Rectal smooth muscle tissue (tissue), 1 donor: ENCODE measurements around the gene BCL6.
"Not testable (repeated sequence)": the region's sequence is repeated elsewhere in the genome, so short reads cannot be mapped to it uniquely, and the experiment has no call there.

ENCODE experiments used
- H3K27ac ChIP-seq: one replicate; pipeline ENCODE4 v1.7.0; 2013; ENCODE audit warnings: low read depth, low read length, inconsistent platforms
- H3K27me3 ChIP-seq: one replicate; pipeline ENCODE4 v1.7.0; 2013; ENCODE audit warnings: low read length; ENCODE audit not compliant: control insufficient read depth, insufficient read depth
- H3K36me3 ChIP-seq: one replicate; pipeline ENCODE4 v1.7.0; 2013; ENCODE audit warnings: low read length; ENCODE audit not compliant: control insufficient read depth, insufficient read depth
- H3K4me1 ChIP-seq: one replicate; pipeline ENCODE4 v1.7.0; 2013; ENCODE audit warnings: low read length; ENCODE audit not compliant: control insufficient read depth, insufficient read depth
- H3K4me3 ChIP-seq: one replicate; pipeline ENCODE4 v1.7.0; 2013; ENCODE audit warnings: low read length
- H3K9ac ChIP-seq: one replicate; pipeline ENCODE4 v1.7.0; 2013; ENCODE audit warnings: low read length

The BCL6 gene

GRCh38 chr3:187694801-187695200 lies 50.5 kb downstream of the BCL6 start:
- Histone ChIP-seq H3K27ac (no peak overlapping the region), H3K4me3 (no peak overlapping the region), H3K4me1 (no peaks in the 10 kb centered on the region), H3K36me3 (no peaks in the 10 kb centered on the region), H3K27me3 (no peaks in the 10 kb centered on the region), H3K9ac (no peak overlapping the region)

- H3K36me3 ChIP-seq, result no peaks in the 10 kb centered on the region
- H3K27ac ChIP-seq, result no peak overlapping the region
- no peak overlapping the region for H3K9ac ChIP-seq
- no peaks in the 10 kb centered on the region for H3K4me1 ChIP-seq
- no peak overlapping the region for H3K4me3 ChIP-seq
- no peaks in the 10 kb centered on the region for H3K27me3 ChIP-seq
These were observed 51.8 kb downstream of the BCL6 start for GRCh38 chr3:187693431-187693830.

- Histone ChIP-seq H3K27me3 (no peaks in the 10 kb centered on the region), H3K36me3 (no peaks in the 10 kb centered on the region), H3K4me3 (no peak overlapping the region), H3K4me1 (no peaks in the 10 kb centered on the region), H3K9ac (no peak overlapping the region), H3K27ac (no peak overlapping the region)
These were observed 55.3 kb downstream of the BCL6 start for GRCh38 chr3:187689984-187690383.

GRCh38 chr3:187686621-187687273 lies 58.5 kb downstream of the BCL6 start:
- Histone ChIP-seq H3K4me3 (no peak overlapping the region), H3K4me1 (no peaks in the 10 kb centered on the region), H3K36me3 (no peaks in the 10 kb centered on the region), H3K27me3 (no peaks in the 10 kb centered on the region), H3K9ac (no peak overlapping the region), H3K27ac (no peak overlapping the region)

- Histone ChIP-seq H3K36me3 (no peaks in the 10 kb centered on the region), H3K4me1 (no peaks in the 10 kb centered on the region), H3K27ac (no peak overlapping the region)
These were observed 59.3 kb downstream of the BCL6 start for GRCh38 chr3:187685948-187686347.

DNA sequence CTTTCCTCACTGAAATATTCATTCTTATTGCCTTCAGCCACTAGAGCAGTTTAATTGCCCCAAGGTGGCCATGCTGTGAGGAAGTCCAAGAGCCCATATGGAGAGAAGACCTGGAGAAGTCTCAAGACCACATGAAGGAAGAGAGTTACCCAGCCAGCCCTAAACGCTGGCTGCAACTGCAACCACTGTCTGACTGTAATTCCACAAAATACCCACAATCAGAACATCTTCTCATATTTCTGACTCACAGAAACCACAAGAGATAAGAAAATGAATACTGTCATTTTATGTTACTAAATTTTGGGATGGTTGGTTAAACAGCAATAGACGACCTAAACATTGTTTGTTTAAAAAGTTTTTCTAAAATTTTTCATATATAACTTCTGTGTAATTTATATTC lies 60.4 kb downstream of the BCL6 start:
- H3K4me3 ChIP-seq, result no peak overlapping the region
- no peaks in the 10 kb centered on the region for H3K4me1 ChIP-seq
- no peak overlapping the region for H3K9ac ChIP-seq
- H3K27me3 ChIP-seq, result no peaks in the 10 kb centered on the region
- H3K27ac ChIP-seq, result no peak overlapping the region
- no peaks in the 10 kb centered on the region for H3K36me3 ChIP-seq

More at GRCh38 chr3:187685948-187686347, 59.3 kb downstream of the BCL6 start:
- Histone ChIP-seq H3K4me3 (no peak overlapping the region), H3K9ac (no peak overlapping the region), H3K27me3 (no peaks in the 10 kb centered on the region)

DNA sequence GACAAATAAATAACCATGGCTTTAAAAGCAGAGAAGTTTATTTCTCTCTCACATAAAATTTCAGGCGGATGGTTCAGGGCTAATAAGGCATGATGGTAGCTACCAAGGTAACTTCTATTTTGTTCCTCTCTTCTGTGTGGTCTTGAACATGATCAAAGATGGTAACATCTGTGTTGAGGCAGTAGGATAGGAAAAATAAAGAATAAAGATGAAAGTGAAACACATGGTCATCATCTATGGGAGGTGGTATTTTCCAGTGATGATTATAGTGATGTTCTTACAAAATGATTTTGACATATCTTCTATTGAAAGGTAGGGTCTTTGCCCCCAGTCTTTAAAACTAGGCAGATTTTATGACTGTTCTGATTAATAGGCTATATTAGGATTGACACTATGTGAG lies 60.8 kb downstream of the BCL6 start:
- Histone ChIP-seq H3K4me1 (no peaks in the 10 kb centered on the region), H3K36me3 (no peaks in the 10 kb centered on the region), H3K27ac (no peak overlapping the region), H3K4me3 (no peak overlapping the region), H3K27me3 (no peaks in the 10 kb centered on the region), H3K9ac (no peak overlapping the region)

GRCh38 chr3:187681756-187682155 lies 63.5 kb downstream of the BCL6 start:
- H3K27me3 ChIP-seq, H3K9ac ChIP-seq, H3K27ac ChIP-seq, H3K4me1 ChIP-seq, H3K36me3 ChIP-seq, H3K4me3 ChIP-seq: not testable (repeated sequence)

DNA sequence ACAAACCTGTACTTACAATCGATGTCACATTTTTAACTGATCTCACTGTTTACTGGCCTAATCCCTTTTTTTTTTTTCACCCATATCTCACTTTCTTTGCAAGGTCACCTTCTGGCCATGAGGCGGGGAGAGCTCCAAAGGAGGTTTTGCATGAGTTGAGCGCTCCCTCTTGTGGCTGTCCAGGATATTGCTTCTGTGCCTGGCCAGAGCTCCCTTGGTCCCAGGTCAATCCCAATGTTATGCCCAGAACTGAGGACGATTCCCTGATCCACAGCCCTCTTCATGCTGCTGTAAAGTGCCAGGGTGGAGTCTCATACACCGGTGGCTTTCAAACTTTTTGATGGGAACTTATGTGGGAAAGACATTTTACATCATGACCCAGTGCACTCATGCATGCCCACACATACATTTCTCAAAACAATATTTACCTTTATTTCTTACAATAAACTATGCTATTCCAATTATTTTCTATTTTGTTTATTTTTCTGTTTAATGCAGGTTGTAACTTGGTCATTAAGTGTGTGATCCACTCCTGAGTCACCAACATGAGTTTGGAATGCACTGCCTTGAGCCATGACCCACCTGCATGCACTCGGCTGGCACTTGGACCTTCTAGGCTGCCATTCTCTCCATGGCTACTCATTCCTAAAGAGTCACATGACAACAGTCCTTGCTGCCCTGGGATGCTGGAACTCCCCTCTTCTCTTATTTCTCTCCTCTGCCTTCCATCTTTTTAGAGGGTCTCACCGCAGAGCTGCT lies 65.5 kb downstream of the BCL6 start:
- H3K9ac ChIP-seq, result no peak overlapping the region
- no peak overlapping the region for H3K27ac ChIP-seq
- H3K36me3 ChIP-seq, result no peaks in the 10 kb centered on the region
- no peaks in the 10 kb centered on the region for H3K27me3 ChIP-seq
- H3K4me1 ChIP-seq, result no peaks in the 10 kb centered on the region
- no peak overlapping the region for H3K4me3 ChIP-seq

- Histone ChIP-seq H3K9ac (no peak overlapping the region), H3K4me1 (no peaks in the 10 kb centered on the region), H3K4me3 (no peak overlapping the region), H3K27me3 (no peaks in the 10 kb centered on the region), H3K36me3 (no peaks in the 10 kb centered on the region), H3K27ac (no peak overlapping the region)
These were observed 66.5 kb downstream of the BCL6 start for GRCh38 chr3:187678726-187679268.

DNA sequence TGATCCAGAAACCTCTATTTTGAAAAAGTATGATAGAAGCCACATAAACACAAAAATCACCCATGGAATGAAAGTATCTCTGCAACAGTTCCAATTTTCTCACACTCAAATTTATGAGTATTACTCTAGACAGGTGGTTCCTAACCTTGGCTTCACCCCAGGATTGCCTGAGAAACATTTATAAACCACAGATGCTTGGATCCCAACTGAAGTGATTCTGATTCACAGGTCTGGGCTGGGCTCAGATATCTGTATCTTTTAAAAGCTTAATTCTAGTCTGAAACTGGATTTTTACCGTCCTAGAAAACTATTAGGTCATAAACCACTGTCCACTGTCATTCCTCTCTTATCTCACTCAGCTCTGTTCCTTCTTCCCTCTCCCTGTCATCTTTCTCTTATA lies 67.7 kb downstream of the BCL6 start:
- Histone ChIP-seq H3K4me1 (no peaks in the 10 kb centered on the region), H3K9ac (no peak overlapping the region), H3K4me3 (no peak overlapping the region), H3K36me3 (no peaks in the 10 kb centered on the region), H3K27me3 (no peaks in the 10 kb centered on the region), H3K27ac (no peak overlapping the region)

- H3K27me3 ChIP-seq, result peaks cover 4% of the 10 kb centered on the region
- no peak overlapping the region for H3K9ac ChIP-seq
- no peak overlapping the region for H3K4me3 ChIP-seq
- no peak overlapping the region for H3K27ac ChIP-seq
- no peaks in the 10 kb centered on the region for H3K36me3 ChIP-seq
- H3K4me1 ChIP-seq, result no peaks in the 10 kb centered on the region
These were observed 72.3 kb downstream of the BCL6 start for GRCh38 chr3:187673012-187673411.
